GM23338 (cell line): ENCODE data around the gene SUN2. TPM values are rescaled to one million over a fixed set of nuclear protein-coding genes. Genes with fewer than 3 reads are reported as not detected.

Source experiments
- ATAC-seq: fragments of 200-7000 bp; cut with Tn5 transposase; 3 replicates; pipeline ENCODE4 v1.9.1; 2020
- DNase-seq: peaks from one replicate; pipeline ENCODE4 v3.0.0-alpha.2; 2015; ENCODE audit warnings: low spot score
- H2AFZ ChIP-seq: fragments of 200-600 bp; sonication (generic); 2 replicates; pipeline ENCODE4 v1.8.0; 2016; ENCODE audit warnings: antibody characterized with exemption, mild to moderate bottlenecking, moderate library complexity
- H3F3A ChIP-seq: fragments of 200-600 bp; sonication (generic); replicated peaks from 2 replicates; pipeline ENCODE4 v1.8.0; 2017; ENCODE audit warnings: antibody characterized with exemption, mixed run types, low read depth
- H3K27ac ChIP-seq: fragments of 200-600 bp; sonication (generic); 2 replicates; pipeline ENCODE4 v1.6.1; 2016; ENCODE audit warnings: low read depth
- H3K27me3 ChIP-seq: fragments of 200-600 bp; sonication (generic); 2 replicates; pipeline ENCODE4 v1.8.0; 2016; ENCODE audit warnings: mild to moderate bottlenecking, mixed run types, moderate library complexity; ENCODE audit not compliant: insufficient read depth
- H3K36me3 ChIP-seq: fragments of 200-600 bp; sonication (generic); 2 replicates; pipeline ENCODE4 v1.8.0; 2016; ENCODE audit warnings: mild to moderate bottlenecking; ENCODE audit not compliant: insufficient read depth
- H3K4me1 ChIP-seq: fragments of 200-600 bp; sonication (generic); 2 replicates; pipeline ENCODE4 v1.8.0; 2016; ENCODE audit warnings: mild to moderate bottlenecking, moderate library complexity; ENCODE audit not compliant: insufficient read depth
- H3K4me2 ChIP-seq: fragments of 200-600 bp; sonication (generic); 2 replicates; pipeline ENCODE4 v1.7.1; 2017; ENCODE audit warnings: mixed run types
- H3K4me3 ChIP-seq: fragments of 200-600 bp; sonication (generic); 2 replicates; pipeline ENCODE4 v1.6.1; 2016; ENCODE audit warnings: mixed run types
- H3K79me2 ChIP-seq: fragments of 200-600 bp; sonication (generic); replicated peaks from 2 replicates; pipeline ENCODE4 v1.8.0; 2017; ENCODE audit warnings: mild to moderate bottlenecking; ENCODE audit not compliant: insufficient read depth
- H3K9me2 ChIP-seq: fragments of 200-600 bp; sonication (generic); 2 replicates; pipeline ENCODE4 v1.8.0; 2017; ENCODE audit not compliant: insufficient read depth
- H4K20me1 ChIP-seq: fragments of 200-600 bp; sonication (generic); replicated peaks from 2 replicates; pipeline ENCODE4 v1.8.0; 2017; ENCODE audit warnings: mild to moderate bottlenecking; ENCODE audit not compliant: insufficient read depth
- H3K27ac Mint-ChIP-seq: 2 replicates; pipeline ENCODE4 v1.8.0; 2020; ENCODE audit warnings: inconsistent platforms, mild to moderate bottlenecking, moderate library complexity, mixed read lengths
- H3K27me3 Mint-ChIP-seq: 3 replicates; pipeline ENCODE4 v1.8.0; 2022; ENCODE audit warnings: low read depth, mild to moderate bottlenecking, moderate library complexity, mixed read lengths, inconsistent platforms; ENCODE audit not compliant: insufficient read depth, poor library complexity
- H3K36me3 Mint-ChIP-seq: 3 replicates; pipeline ENCODE4 v1.8.0; 2021; ENCODE audit warnings: low read depth, mild to moderate bottlenecking, inconsistent platforms, moderate library complexity, mixed read lengths
- H3K4me1 Mint-ChIP-seq: 3 replicates; pipeline ENCODE4 v1.8.0; 2020; ENCODE audit warnings: mild to moderate bottlenecking, inconsistent platforms, mixed read lengths
- H3K4me3 Mint-ChIP-seq: 3 replicates; pipeline ENCODE4 v1.8.0; 2021; ENCODE audit warnings: moderate library complexity, mild to moderate bottlenecking, inconsistent platforms, mixed read lengths
- H3K9me3 Mint-ChIP-seq: 3 replicates; pipeline ENCODE4 v1.8.0; 2020; ENCODE audit warnings: moderate library complexity, mild to moderate bottlenecking, inconsistent platforms, mixed read lengths
- CREB1 ChIP-seq: fragments of 250-450 bp; sonication (Bioruptor Pico); IDR thresholded peaks from 2 replicates; pipeline ENCODE4 v1.5.0; 2020; ENCODE audit warnings: low read depth, mild to moderate bottlenecking, moderate library complexity
- ETS1 ChIP-seq: IDR thresholded peaks from 2 replicates; pipeline ENCODE4 v1.6.1; 2016; ENCODE audit warnings: antibody characterized with exemption
- EZH2 ChIP-seq: fragments of 200-600 bp; sonication (generic); IDR thresholded peaks from one replicate; pipeline ENCODE4 v1.8.0; 2017; ENCODE audit warnings: antibody characterized with exemption, mild to moderate bottlenecking, low read depth; ENCODE audit not compliant: unreplicated experiment
- EZH2phosphoT487 ChIP-seq: fragments of 200-600 bp; sonication (generic); IDR thresholded peaks from one replicate; pipeline ENCODE4 v1.8.1; 2018; ENCODE audit warnings: antibody characterized with exemption; ENCODE audit not compliant: unreplicated experiment
- JUNB ChIP-seq: IDR thresholded peaks from one replicate; pipeline ENCODE4 v1.6.1; 2016; ENCODE audit warnings: antibody characterized with exemption; ENCODE audit not compliant: unreplicated experiment
- NANOG ChIP-seq: IDR thresholded peaks from 2 replicates; pipeline ENCODE4 v1.6.1; 2016; ENCODE audit warnings: antibody characterized with exemption, borderline replicate concordance
- POLR2AphosphoS5 ChIP-seq: IDR thresholded peaks from 2 replicates; pipeline ENCODE4 v1.6.1; 2016; ENCODE audit warnings: antibody characterized with exemption, low read depth
- STAT1 ChIP-seq: IDR thresholded peaks from one replicate; pipeline ENCODE4 v1.6.1; 2016; ENCODE audit warnings: antibody characterized with exemption; ENCODE audit not compliant: unreplicated experiment
- ZNF114 ChIP-seq: fragments of 250-450 bp; sonication (Bioruptor Pico); IDR thresholded peaks from 2 replicates; pipeline ENCODE4 v1.5.0; 2020; ENCODE audit warnings: mild to moderate bottlenecking, moderate library complexity
- ZNF331 ChIP-seq: fragments of 250-450 bp; sonication (Bioruptor Pico); IDR thresholded peaks from 2 replicates; pipeline ENCODE4 v1.5.0; 2020; ENCODE audit warnings: low read depth, mild to moderate bottlenecking, moderate library complexity
- polyA plus RNA-seq: library from polyadenylated mRNA; unstranded; fragments of >200 nt; fragmentation: Nextera tagmentation; extraction: Ambion mirVana; gene quantifications from 2 replicates; pipeline ENCODE4 v1.2.1, GENCODE V29; 2016
- total RNA-seq: library from RNA; depleted of rRNA; stranded (reverse); fragments of >200 nt; shearing (Covaris generic); gene quantifications from 2 replicates; pipeline ENCODE4 v1.2.3, GENCODE V29; 2014
- TF ChIP-seq, protein P1 (sequence below), 2 experiments: fragments of 200-600 bp in 1 of 2; sonication (generic) in 1 of 2; conservative IDR thresholded peaks; 2 replicates each; pipeline versions ENCODE4 v1.5.1 to v1.6.1; 2016 to 2017; ENCODE audit warnings: antibody characterized with exemption in 2 of 2, low read depth in 2 of 2, mild to moderate bottlenecking in 2 of 2, moderate library complexity in 1 of 2
- TF ChIP-seq, protein P2 (sequence below): IDR thresholded peaks from one replicate; pipeline ENCODE4 v1.6.1; 2018; ENCODE audit warnings: antibody characterized with exemption; ENCODE audit not compliant: unreplicated experiment

SUN2 gene
- total and polyA plus RNA-seq, 2 experiments from 2014 or later: 7.2 to 17.6 TPM

DNA sequence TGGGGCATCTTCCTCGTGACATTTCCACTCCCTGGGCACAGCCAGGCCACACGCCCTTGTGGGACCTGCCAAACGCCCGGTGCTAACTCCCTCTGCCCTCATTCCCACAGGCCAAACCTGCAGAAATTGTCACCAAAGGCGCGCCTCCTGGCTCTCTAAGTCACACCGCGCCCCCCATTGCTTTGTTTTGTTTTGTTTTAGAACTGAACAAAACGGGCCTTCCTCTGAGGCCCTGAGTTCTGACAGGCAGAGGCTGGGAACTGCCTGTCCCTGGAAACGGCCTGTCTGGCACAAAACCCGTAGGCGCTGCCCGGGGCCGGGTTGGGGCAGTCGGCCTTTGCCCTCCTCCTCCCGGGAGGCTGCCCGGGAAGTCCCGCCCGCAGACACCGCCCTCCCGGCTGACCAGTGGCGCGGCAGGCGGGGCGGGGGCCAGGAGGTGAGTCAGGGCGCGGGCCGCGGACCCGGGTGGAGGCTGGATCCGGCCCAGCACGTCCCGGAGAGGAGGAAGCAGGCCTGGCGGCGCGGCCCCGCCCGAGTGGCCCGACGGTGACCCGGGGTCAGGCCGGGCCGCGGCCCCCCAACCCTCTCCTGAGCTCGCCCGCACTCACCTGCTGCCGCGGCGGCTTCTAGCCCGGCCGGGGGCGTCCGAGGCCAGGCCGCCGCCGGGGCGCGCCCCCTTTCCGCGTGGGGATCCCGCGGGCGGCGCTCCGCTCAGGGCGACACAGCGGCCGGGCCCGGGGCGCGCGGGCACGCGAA lies 465 bp downstream of the SUN2 start:
- Histone ChIP-seq H3K9me2 (no peaks in the 10 kb centered on the region), H4K20me1 (no peaks in the 10 kb centered on the region), H3K27ac (no peak overlapping the region), H2AFZ (peak overlapping the region; percentile 87), H3K4me3 (peak overlapping the region; percentile 77), H3K4me2 (peak overlapping the region; percentile 99), H3K36me3 (no peaks in the 10 kb centered on the region), H3F3A (peaks cover 3% of the 10 kb centered on the region; the same call in 1 of the 2 replicates), H3K27me3 (peaks cover 14% of the 10 kb centered on the region; the same call in 1 of the 2 replicates), H3K79me2 (no peaks in the 10 kb centered on the region), H3K4me1 (peaks cover 21% of the 10 kb centered on the region; the same call in 1 of the 2 replicates)
- Mint-ChIP-seq H3K4me1 (peaks cover 18% of the 10 kb centered on the region), H3K36me3 (no peaks in the 10 kb centered on the region; the same call in 2 of the 3 replicates), H3K27ac (no peak overlapping the region), H3K27me3 (peaks cover 15% of the 10 kb centered on the region), H3K9me3 (no peaks in the 10 kb centered on the region; the same call in 2 of the 3 replicates), H3K4me3 (peak overlapping the region; percentile 71)
- no peak for TF ChIP-seq STAT1
- TF ChIP-seq EZH2: peak; percentile 44
- ATAC-seq: peak; percentile 46
- DNase-seq: peak; percentile 66

- Histone ChIP-seq H3K4me1 (peaks cover 21% of the 10 kb centered on the region; the same call in 1 of the 2 replicates), H3K27ac (no peak overlapping the region), H3F3A (peaks cover 3% of the 10 kb centered on the region; the same call in 1 of the 2 replicates), H3K27me3 (peaks cover 14% of the 10 kb centered on the region; the same call in 1 of the 2 replicates), H3K79me2 (no peaks in the 10 kb centered on the region), H3K4me3 (peak overlapping the region; percentile 77), H2AFZ (peak overlapping the region; percentile 87), H3K4me2 (peak overlapping the region; percentile 99), H3K9me2 (no peaks in the 10 kb centered on the region), H3K36me3 (no peaks in the 10 kb centered on the region), H4K20me1 (no peaks in the 10 kb centered on the region)
- Mint-ChIP-seq H3K4me3 (peak overlapping the region; percentile 71), H3K9me3 (no peaks in the 10 kb centered on the region; the same call in 2 of the 3 replicates), H3K27ac (no peak overlapping the region), H3K27me3 (peaks cover 15% of the 10 kb centered on the region), H3K36me3 (no peaks in the 10 kb centered on the region; the same call in 2 of the 3 replicates), H3K4me1 (peaks cover 18% of the 10 kb centered on the region; the same call in 2 of the 3 replicates)
- ATAC-seq: peak; percentile 3
- peak; percentile 39 for DNase-seq
- TF ChIP-seq ZNF331 (CRISPR knock-in tag): no peak
- no peak for TF ChIP-seq ZNF114
- no peak for TF ChIP-seq NANOG
- TF ChIP-seq, protein P1, sequence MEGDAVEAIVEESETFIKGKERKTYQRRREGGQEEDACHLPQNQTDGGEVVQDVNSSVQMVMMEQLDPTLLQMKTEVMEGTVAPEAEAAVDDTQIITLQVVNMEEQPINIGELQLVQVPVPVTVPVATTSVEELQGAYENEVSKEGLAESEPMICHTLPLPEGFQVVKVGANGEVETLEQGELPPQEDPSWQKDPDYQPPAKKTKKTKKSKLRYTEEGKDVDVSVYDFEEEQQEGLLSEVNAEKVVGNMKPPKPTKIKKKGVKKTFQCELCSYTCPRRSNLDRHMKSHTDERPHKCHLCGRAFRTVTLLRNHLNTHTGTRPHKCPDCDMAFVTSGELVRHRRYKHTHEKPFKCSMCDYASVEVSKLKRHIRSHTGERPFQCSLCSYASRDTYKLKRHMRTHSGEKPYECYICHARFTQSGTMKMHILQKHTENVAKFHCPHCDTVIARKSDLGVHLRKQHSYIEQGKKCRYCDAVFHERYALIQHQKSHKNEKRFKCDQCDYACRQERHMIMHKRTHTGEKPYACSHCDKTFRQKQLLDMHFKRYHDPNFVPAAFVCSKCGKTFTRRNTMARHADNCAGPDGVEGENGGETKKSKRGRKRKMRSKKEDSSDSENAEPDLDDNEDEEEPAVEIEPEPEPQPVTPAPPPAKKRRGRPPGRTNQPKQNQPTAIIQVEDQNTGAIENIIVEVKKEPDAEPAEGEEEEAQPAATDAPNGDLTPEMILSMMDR (conservative IDR thresholded peaks at IDR 0.05; ENCODE audit: low read depth in 2 of 2): no peak
- no peak for TF ChIP-seq POLR2AphosphoS5
- TF ChIP-seq EZH2: no peak
- TF ChIP-seq EZH2phosphoT487: no peak
- TF ChIP-seq, protein P2, sequence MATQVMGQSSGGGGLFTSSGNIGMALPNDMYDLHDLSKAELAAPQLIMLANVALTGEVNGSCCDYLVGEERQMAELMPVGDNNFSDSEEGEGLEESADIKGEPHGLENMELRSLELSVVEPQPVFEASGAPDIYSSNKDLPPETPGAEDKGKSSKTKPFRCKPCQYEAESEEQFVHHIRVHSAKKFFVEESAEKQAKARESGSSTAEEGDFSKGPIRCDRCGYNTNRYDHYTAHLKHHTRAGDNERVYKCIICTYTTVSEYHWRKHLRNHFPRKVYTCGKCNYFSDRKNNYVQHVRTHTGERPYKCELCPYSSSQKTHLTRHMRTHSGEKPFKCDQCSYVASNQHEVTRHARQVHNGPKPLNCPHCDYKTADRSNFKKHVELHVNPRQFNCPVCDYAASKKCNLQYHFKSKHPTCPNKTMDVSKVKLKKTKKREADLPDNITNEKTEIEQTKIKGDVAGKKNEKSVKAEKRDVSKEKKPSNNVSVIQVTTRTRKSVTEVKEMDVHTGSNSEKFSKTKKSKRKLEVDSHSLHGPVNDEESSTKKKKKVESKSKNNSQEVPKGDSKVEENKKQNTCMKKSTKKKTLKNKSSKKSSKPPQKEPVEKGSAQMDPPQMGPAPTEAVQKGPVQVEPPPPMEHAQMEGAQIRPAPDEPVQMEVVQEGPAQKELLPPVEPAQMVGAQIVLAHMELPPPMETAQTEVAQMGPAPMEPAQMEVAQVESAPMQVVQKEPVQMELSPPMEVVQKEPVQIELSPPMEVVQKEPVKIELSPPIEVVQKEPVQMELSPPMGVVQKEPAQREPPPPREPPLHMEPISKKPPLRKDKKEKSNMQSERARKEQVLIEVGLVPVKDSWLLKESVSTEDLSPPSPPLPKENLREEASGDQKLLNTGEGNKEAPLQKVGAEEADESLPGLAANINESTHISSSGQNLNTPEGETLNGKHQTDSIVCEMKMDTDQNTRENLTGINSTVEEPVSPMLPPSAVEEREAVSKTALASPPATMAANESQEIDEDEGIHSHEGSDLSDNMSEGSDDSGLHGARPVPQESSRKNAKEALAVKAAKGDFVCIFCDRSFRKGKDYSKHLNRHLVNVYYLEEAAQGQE: no peak
- TF ChIP-seq CREB1 (CRISPR knock-in tag): no peak
- TF ChIP-seq STAT1: no peak
- TF ChIP-seq ETS1: no peak
- no peak for TF ChIP-seq JUNB
Measured at GRCh38 chr22:38754751-38755154, 1.0 kb downstream of the SUN2 start.
